HCT116 (cell line): ENCODE data around the gene PLXDC1.

ENCODE experiments used
- CTCF ChIP-seq, 3 experiments: fragments of 200-600 bp in 1 of 3; sonication (generic) in 1 of 3; IDR thresholded peaks in 2 of 3; conservative IDR thresholded peaks in 1 of 3; 2 replicates each; pipeline ENCODE4 v1.5.1; 2012 to 2017; ENCODE audit warnings: low read depth in 2 of 3, low read length in 2 of 3, antibody characterized with exemption in 1 of 3, borderline replicate concordance in 1 of 3, control low read depth in 1 of 3, mild to moderate bottlenecking in 1 of 3, mixed read lengths in 1 of 3, mixed run types in 1 of 3, moderate library complexity in 1 of 3; ENCODE audit not compliant: insufficient read depth in 1 of 3
- EZH2 ChIP-seq: fragments of 200-600 bp; sonication (generic); IDR thresholded peaks from 2 replicates; pipeline ENCODE4 v1.6.1; 2017; ENCODE audit warnings: antibody characterized with exemption, mixed run types
- EZH2phosphoT487 ChIP-seq: fragments of 200-600 bp; IDR thresholded peaks from 2 replicates; pipeline ENCODE4 v1.6.1; 2018; ENCODE audit warnings: antibody characterized with exemption, borderline replicate concordance
- FOSL1 ChIP-seq: IDR thresholded peaks from 2 replicates; pipeline ENCODE4 v1.6.1; 2012; ENCODE audit warnings: low read depth
- POLR2AphosphoS5 ChIP-seq: IDR thresholded peaks from 2 replicates; pipeline ENCODE4 v1.6.1; 2011; ENCODE audit warnings: mild to moderate bottlenecking, low read depth, low read length, moderate library complexity
- RAD21 ChIP-seq: IDR thresholded peaks from 2 replicates; pipeline ENCODE4 v1.6.1; 2012; ENCODE audit warnings: low read depth, mild to moderate bottlenecking
- SP1 ChIP-seq: IDR thresholded peaks from 2 replicates; pipeline ENCODE4 v1.6.1; 2012; ENCODE audit warnings: low read depth

DNA sequence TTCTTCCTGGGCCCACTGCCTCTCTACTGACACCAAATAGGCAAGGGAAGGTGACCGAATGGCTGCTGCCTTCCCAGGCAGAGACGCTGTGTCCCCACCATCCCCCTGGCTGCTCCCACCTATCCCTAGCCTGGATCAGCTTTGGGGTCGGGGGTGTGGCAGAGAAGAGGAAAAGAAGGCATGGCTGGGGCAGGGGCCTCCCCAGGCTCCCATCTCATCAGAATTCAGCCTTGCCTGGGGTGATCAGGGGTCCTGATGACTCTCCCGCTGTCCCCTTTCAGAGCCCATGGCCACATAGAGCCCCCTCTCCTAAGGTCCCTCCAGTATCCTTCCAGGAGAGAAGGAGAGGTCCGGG lies 665 bp downstream of the PLXDC1 start:
- TF ChIP-seq CTCF (IDR thresholded peaks at IDR 0.05 in 2 of 3, conservative IDR thresholded peaks at IDR 0.05 in 1 of 3; ENCODE audit: borderline replicate concordance in 1 of 3, insufficient read depth in 1 of 3, low read depth in 2 of 3, low read length in 2 of 3) (no peak), RAD21 (no peak), POLR2AphosphoS5 (no peak), EZH2 (no peak), SP1 (no peak), FOSL1 (no peak), EZH2phosphoT487 (no peak)
